Lower leg skin (tissue), 3 donors: ENCODE data around the gene PPP1R12B.

ENCODE experiments used
- CTCF ChIP-seq, 3 donors: fragments of 450-650 bp; IDR thresholded peaks; one replicate each; pipeline ENCODE4 v1.5.1; 2016; ENCODE audit warnings: antibody characterized with exemption in 3 of 3, mild to moderate bottlenecking in 3 of 3, moderate library complexity in 2 of 3
- POLR2A ChIP-seq, 2 donors: fragments of 450-650 bp; IDR thresholded peaks; one replicate each; pipeline ENCODE4 v1.6.1; 2016 to 2017; ENCODE audit warnings: antibody characterized with exemption in 2 of 2, mild to moderate bottlenecking in 1 of 2, moderate library complexity in 1 of 2

DNA sequence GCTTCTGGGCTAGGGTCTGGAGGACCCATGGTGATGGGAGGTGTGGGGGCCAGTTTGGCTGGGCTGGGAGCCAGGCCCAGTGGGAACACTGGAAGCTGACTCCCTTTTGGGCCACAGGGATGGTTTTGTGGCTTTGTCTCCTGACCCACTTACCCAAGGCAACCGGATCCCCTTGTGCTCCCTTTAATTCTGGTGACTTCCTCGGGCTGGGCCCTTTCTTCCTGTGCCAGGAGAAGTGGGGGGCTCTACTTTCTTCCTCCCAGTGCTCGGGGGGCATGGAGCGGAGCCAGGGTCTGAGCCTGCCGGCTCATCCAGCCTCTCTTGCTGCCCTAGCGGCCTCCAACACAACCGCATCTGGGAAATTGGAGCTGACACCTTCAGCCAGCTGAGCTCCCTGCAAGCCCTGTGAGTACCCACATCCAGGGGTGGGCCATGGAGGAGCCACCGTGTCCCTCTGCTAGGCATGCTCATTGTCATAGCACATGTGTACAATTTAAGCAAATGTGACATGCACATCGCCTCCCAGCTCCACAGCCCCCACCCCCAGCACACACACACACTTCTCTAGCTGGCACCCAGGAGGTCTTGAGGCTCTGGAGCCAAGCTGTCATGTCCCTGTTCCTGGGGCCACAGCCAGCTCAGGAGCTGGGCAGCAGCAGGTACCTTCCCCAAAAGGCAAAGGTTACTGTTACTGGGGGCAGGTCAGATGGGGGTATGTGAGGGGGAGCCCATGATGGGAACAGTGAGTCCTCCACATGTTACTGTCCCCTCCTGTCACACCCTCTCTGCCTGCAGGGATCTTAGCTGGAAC, 41.8 kb upstream of the PPP1R12B start:
- no peak for TF ChIP-seq CTCF (IDR thresholded peaks at IDR 0.05)
- TF ChIP-seq POLR2A (IDR thresholded peaks at IDR 0.05), result no peak
